Measurements from ENCODE around the gene ENDOG. TPM values are rescaled to one million over a fixed set of nuclear protein-coding genes. Genes with fewer than 3 reads are reported as not detected.
"Not testable (repeated sequence)": the region's sequence is repeated elsewhere in the genome, so short reads cannot be mapped to it uniquely, and the experiment has no call there.

Gene ENDOG
- total RNA-seq, 2 experiments from 2014 or later: 21.8 to 23.9 TPM

GRCh38 chr9:128788445-128788844 lies 29.9 kb upstream of the ENDOG start:
- TF ChIP-seq CTCF (IDR thresholded peaks at IDR 0.05): no peak
- no peaks in the 10 kb centered on the region for H3K9me3 Mint-ChIP-seq
- H3K36me3 Mint-ChIP-seq (ENCODE audit: low read depth): peaks cover 7% of the 10 kb centered on the region
- CTCF ChIA-PET: interaction anchor here (1.0 to 2.7 kb wide), 5 partner anchors 21 to 138 kb away, joined by 3 to 14 read pairs (median 4); partner anchors contain the start of genes ENDOG and PKN3
- POLR2A ChIA-PET: interaction anchor here (0.8 to 1.5 kb wide), 5 partner anchors 16 to 104 kb away, joined by 3 to 5 read pairs (median 4); partner anchors contain the start of genes ENDOG, PKN3, SPOUT1 and ZER1
- no peaks in the 10 kb centered on the region for H3K27me3 Mint-ChIP-seq
- H3K27ac Mint-ChIP-seq: peak overlapping the region; percentile 85
- H3K4me1 Mint-ChIP-seq (ENCODE audit: low read depth): peaks cover 22% of the 10 kb centered on the region
- H3K4me3 Mint-ChIP-seq: peak overlapping the region; percentile 93
- ATAC-seq (no peak), DNase-seq (no peak)
- intact Hi-C loops (cut with micrococcal nuclease): no loop called here

- Mint-ChIP-seq H3K4me1 (ENCODE audit: low read depth) (peaks cover 19% of the 10 kb centered on the region), H3K27me3 (no peaks in the 10 kb centered on the region), H3K9me3 (no peaks in the 10 kb centered on the region), H3K36me3 (ENCODE audit: low read depth) (peaks cover 9% of the 10 kb centered on the region), H3K4me3 (no peak overlapping the region), H3K27ac (peak overlapping the region; percentile 27)
- intact Hi-C loops (cut with micrococcal nuclease): no loop called here
- ATAC-seq (no peak), DNase-seq (no peak)
- no peak for TF ChIP-seq CTCF (IDR thresholded peaks at IDR 0.05)
- ChIA-PET CTCF (interaction anchor here (3.2 kb wide), 1 partner anchor 28 kb away, joined by 14 read pairs; the partner anchor contains the start of gene ENDOG), POLR2A (interaction anchor here (0.9 kb wide), 1 partner anchor 37 kb away, joined by 3 read pairs; no protein-coding TSS in a partner anchor)
Observed at GRCh38 chr9:128790536-128790935, 27.8 kb upstream of the ENDOG start.

GRCh38 chr9:128792134-128792533 lies 26.2 kb upstream of the ENDOG start:
- Mint-ChIP-seq H3K4me3 (no peak overlapping the region), H3K9me3 (no peaks in the 10 kb centered on the region), H3K36me3 (ENCODE audit: low read depth) (peaks cover 9% of the 10 kb centered on the region), H3K4me1 (ENCODE audit: low read depth) (peaks cover 16% of the 10 kb centered on the region), H3K27me3 (no peaks in the 10 kb centered on the region), H3K27ac (no peak overlapping the region)
- ATAC-seq (no peak), DNase-seq (no peak)
- intact Hi-C loops (cut with micrococcal nuclease): no loop called here
- CTCF ChIA-PET: interaction anchor here (0.5 to 3.2 kb wide), 2 partner anchors 26 to 71 kb away, joined by 3 to 14 read pairs; partner anchors contain the start of gene ENDOG
- POLR2A ChIA-PET: interaction anchor here (0.8 to 1.3 kb wide), 3 partner anchors 24 to 68 kb away, joined by 3 to 5 read pairs (median 3); partner anchors contain the start of gene ZDHHC12
- TF ChIP-seq CTCF (IDR thresholded peaks at IDR 0.05): no peak

- Mint-ChIP-seq H3K27ac (peak overlapping the region; percentile 41), H3K27me3 (no peaks in the 10 kb centered on the region), H3K36me3 (ENCODE audit: low read depth) (peaks cover 9% of the 10 kb centered on the region), H3K4me1 (ENCODE audit: low read depth) (peaks cover 11% of the 10 kb centered on the region), H3K9me3 (no peaks in the 10 kb centered on the region), H3K4me3 (no peak overlapping the region)
- CTCF ChIA-PET: interaction anchor here (0.6 to 3.2 kb wide), 2 partner anchors 25 to 92 kb away, joined by 3 to 14 read pairs; partner anchors contain the start of gene ENDOG
- DNase-seq (no peak), ATAC-seq (no peak)
- TF ChIP-seq CTCF (IDR thresholded peaks at IDR 0.05): no peak
- POLR2A ChIA-PET: interaction anchor here (0.9 to 1.3 kb wide), 4 partner anchors 11 to 69 kb away, joined by 3 to 5 read pairs (median 3); partner anchors contain the start of gene ZDHHC12
- intact Hi-C loops (cut with micrococcal nuclease): no loop called here
Observed at GRCh38 chr9:128792978-128793686, 25.2 kb upstream of the ENDOG start.

GRCh38 chr9:128794961-128795360 lies 23.3 kb upstream of the ENDOG start:
- H3K27ac Mint-ChIP-seq; intact Hi-C loops (cut with micrococcal nuclease); H3K36me3 Mint-ChIP-seq (ENCODE audit: low read depth); H3K4me3 Mint-ChIP-seq; CTCF ChIA-PET; POLR2A ChIA-PET; H3K4me1 Mint-ChIP-seq (ENCODE audit: low read depth); H3K9me3 Mint-ChIP-seq; H3K27me3 Mint-ChIP-seq; DNase-seq; ATAC-seq: not testable (repeated sequence)

Measured in activated CD8-positive, alpha-beta T cell treated with anti-CD3 and anti-CD28 coated beads for 36 hours (primary cell).